ENCODE data around the gene EML3.
A peak's percentile ranks its signal among the peaks of the same experiment; 100 is the strongest.
"Not testable (repeated sequence)": the region's sequence is repeated elsewhere in the genome, so short reads cannot be mapped to it uniquely, and the experiment has no call there.

Gene EML3

GRCh38 chr11:62595124-62595523 is 17.5 kb downstream of the EML3 start:
- Mint-ChIP-seq H3K4me3 (no peak overlapping the region), H3K36me3 (ENCODE audit: low read depth) (peaks cover 95% of the 10 kb centered on the region), H3K27ac (peak overlapping the region; percentile 93), H3K27me3 (no peaks in the 10 kb centered on the region), H3K9me3 (no peaks in the 10 kb centered on the region), H3K4me1 (ENCODE audit: low read depth) (peaks cover 70% of the 10 kb centered on the region)
- no peak for DNase-seq

GRCh38 chr11:62593434-62594044 is 19.0 kb downstream of the EML3 start:
- peak; percentile 81 for DNase-seq
- H3K27me3 Mint-ChIP-seq = no peaks in the 10 kb centered on the region
- H3K4me1 Mint-ChIP-seq (ENCODE audit: low read depth) = peaks cover 66% of the 10 kb centered on the region
- no peaks in the 10 kb centered on the region for H3K9me3 Mint-ChIP-seq
- H3K36me3 Mint-ChIP-seq (ENCODE audit: low read depth) = peaks cover 93% of the 10 kb centered on the region
- H3K4me3 Mint-ChIP-seq = peak overlapping the region; percentile 66
- H3K27ac Mint-ChIP-seq = peak overlapping the region; percentile 93

DNA sequence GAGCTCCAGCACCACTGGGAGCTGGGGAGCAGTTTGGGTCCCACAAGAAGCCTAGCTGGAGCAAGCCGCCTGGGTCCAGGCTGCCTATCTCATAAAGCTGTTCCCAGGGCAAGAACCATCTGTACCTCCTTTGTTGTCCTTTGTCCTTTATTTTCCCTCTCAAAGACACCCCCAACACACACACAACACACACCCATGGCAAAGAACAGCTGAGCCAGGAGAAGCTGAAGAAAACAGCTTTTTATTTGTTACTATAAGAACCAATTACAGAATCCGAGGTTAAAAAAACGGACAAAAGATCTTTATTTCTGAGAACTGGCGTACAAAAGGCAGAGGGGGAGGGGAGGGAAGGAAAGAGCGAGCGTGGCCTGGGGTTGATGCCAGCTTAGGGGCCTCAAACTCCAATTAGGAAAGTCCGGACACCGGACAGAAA is 19.6 kb downstream of the EML3 start:
- no peak for DNase-seq
- Mint-ChIP-seq H3K27me3 (no peaks in the 10 kb centered on the region), H3K4me1 (ENCODE audit: low read depth) (peaks cover 64% of the 10 kb centered on the region), H3K4me3 (peak overlapping the region; percentile 3), H3K27ac (peak overlapping the region; percentile 97), H3K9me3 (no peaks in the 10 kb centered on the region), H3K36me3 (ENCODE audit: low read depth) (peaks cover 92% of the 10 kb centered on the region)

DNA sequence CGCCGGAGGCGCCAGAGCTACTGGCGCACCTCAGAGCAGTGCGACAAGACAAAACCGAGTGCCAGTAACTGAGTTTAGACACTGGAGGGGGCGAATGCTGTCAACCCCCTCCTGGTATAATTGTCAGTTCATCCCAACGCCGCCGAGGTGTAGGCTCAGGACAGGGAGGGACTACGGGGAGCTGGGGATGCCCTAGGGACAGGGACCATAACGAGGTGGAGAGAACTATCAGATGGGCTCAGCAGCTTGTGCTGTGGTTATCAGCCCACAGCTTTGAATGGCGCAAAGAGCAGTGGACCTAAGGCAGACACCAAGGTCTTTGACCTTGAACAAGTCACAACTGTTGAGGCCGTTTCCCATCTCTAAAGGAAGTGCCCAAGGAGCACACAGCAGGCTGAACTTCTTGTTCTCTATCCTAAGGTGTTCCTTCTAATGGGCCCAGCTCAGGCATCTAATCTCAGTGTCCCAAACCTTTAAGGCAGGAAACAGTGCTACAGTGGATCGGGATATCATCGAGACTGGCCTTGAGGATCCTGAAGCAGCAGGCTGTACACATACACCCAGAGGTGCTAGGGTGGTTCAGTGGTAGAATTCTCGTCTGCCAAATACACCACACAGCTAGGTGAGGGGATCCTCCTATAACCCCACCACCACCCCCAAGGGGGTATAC is 20.3 kb downstream of the EML3 start:
- Mint-ChIP-seq H3K27me3 (no peaks in the 10 kb centered on the region), H3K9me3 (no peaks in the 10 kb centered on the region), H3K27ac (peak overlapping the region; percentile 97), H3K36me3 (ENCODE audit: low read depth) (peaks cover 92% of the 10 kb centered on the region), H3K4me3 (peak overlapping the region; percentile 97), H3K4me1 (ENCODE audit: low read depth) (peaks cover 62% of the 10 kb centered on the region)
- DNase-seq = no peak

- no peaks in the 10 kb centered on the region for H3K27me3 Mint-ChIP-seq
- peak within 1 kb of the TSS; percentile 97 for H3K4me3 Mint-ChIP-seq
- peak; percentile 94 for DNase-seq
- H3K9me3 Mint-ChIP-seq = no peaks in the 10 kb centered on the region
- peaks cover 58% of the 10 kb centered on the region for H3K4me1 Mint-ChIP-seq (ENCODE audit: low read depth)
- peaks cover 91% of the 10 kb centered on the region for H3K36me3 Mint-ChIP-seq (ENCODE audit: low read depth)
- peak within 1 kb of the TSS; percentile 97 for H3K27ac Mint-ChIP-seq
Measured at GRCh38 chr11:62591448-62592145, 21.0 kb downstream of the EML3 start, which contains the start of gene TUT1. TUT1 (minus strand) TSS chr11:62591523; CDS start chr11:62591485, 38 bp downstream.

GRCh38 chr11:62588966-62589637 is 23.5 kb downstream of the EML3 start:
- no peak for DNase-seq
- peak overlapping the region; percentile 97 for H3K4me3 Mint-ChIP-seq
- peaks cover 81% of the 10 kb centered on the region for H3K36me3 Mint-ChIP-seq (ENCODE audit: low read depth)
- no peaks in the 10 kb centered on the region for H3K27me3 Mint-ChIP-seq
- H3K4me1 Mint-ChIP-seq (ENCODE audit: low read depth) = peaks cover 52% of the 10 kb centered on the region
- no peaks in the 10 kb centered on the region for H3K9me3 Mint-ChIP-seq
- H3K27ac Mint-ChIP-seq = peak overlapping the region; percentile 97

GRCh38 chr11:62585356-62585755 is 27.2 kb downstream of the EML3 start:
- Mint-ChIP-seq H3K27ac (peak overlapping the region; percentile 40), H3K36me3 (ENCODE audit: low read depth) (peaks cover 79% of the 10 kb centered on the region), H3K4me1 (ENCODE audit: low read depth) (peaks cover 30% of the 10 kb centered on the region)
- DNase-seq, H3K9me3 Mint-ChIP-seq, H3K4me3 Mint-ChIP-seq, H3K27me3 Mint-ChIP-seq: not testable (repeated sequence)

GRCh38 chr11:62581735-62582134 is 30.8 kb downstream of the EML3 start:
- peaks cover 77% of the 10 kb centered on the region for H3K36me3 Mint-ChIP-seq (ENCODE audit: low read depth)
- not testable (repeated sequence) for H3K4me3 Mint-ChIP-seq, DNase-seq, H3K27me3 Mint-ChIP-seq, H3K9me3 Mint-ChIP-seq, H3K27ac Mint-ChIP-seq
- peaks cover 10% of the 10 kb centered on the region for H3K4me1 Mint-ChIP-seq (ENCODE audit: low read depth)

DNA sequence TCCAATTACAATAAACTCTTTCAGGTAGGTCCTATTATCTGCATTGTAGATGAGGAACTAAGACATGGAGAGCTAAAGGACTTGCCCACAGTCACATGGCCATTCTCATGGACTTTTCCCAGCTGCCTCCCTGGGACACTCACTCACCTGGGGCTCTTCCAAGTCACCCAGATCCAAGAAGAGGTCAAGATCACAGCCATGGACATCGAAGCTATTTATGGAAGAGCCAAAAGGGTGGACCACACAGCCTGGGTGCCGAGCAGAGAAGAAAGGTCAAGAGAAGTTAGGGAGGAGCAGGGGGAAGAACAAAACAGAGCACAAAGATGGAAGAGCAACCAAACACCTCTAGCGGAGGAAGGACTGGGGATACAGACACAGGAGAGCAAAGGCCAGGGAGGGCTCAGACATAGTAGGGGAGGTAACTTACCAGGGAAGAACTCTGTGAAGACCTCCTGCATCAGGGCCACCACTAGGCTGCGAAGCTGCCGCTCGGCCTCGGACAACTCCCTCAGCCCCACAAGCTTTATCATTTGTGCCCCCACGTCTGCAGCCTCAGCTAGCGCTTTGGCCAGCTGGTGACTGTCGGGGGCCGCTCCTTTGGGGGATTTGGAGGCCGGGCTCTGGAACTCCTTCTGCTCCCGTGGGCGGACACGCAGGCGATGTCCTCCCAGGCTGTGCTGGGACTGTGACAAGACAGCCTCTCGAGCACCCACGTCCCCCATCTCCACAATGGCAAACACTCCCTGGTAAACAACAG is 31.4 kb downstream of the EML3 start:
- peaks cover 10% of the 10 kb centered on the region for H3K4me1 Mint-ChIP-seq (ENCODE audit: low read depth)
- H3K4me3 Mint-ChIP-seq = no peak overlapping the region
- no peaks in the 10 kb centered on the region for H3K9me3 Mint-ChIP-seq
- DNase-seq = no peak
- H3K27me3 Mint-ChIP-seq = no peaks in the 10 kb centered on the region
- peak overlapping the region; percentile 23 for H3K27ac Mint-ChIP-seq
- peaks cover 78% of the 10 kb centered on the region for H3K36me3 Mint-ChIP-seq (ENCODE audit: low read depth)

GRCh38 chr11:62579252-62579651 is 33.3 kb downstream of the EML3 start:
- H3K4me1 Mint-ChIP-seq (ENCODE audit: low read depth) = peaks cover 19% of the 10 kb centered on the region
- DNase-seq = no peak
- H3K36me3 Mint-ChIP-seq (ENCODE audit: low read depth) = peaks cover 87% of the 10 kb centered on the region
- H3K9me3 Mint-ChIP-seq = no peaks in the 10 kb centered on the region
- no peaks in the 10 kb centered on the region for H3K27me3 Mint-ChIP-seq
- H3K4me3 Mint-ChIP-seq = no peak overlapping the region
- no peak overlapping the region for H3K27ac Mint-ChIP-seq

- peaks cover 19% of the 10 kb centered on the region for H3K4me1 Mint-ChIP-seq (ENCODE audit: low read depth)
- no peaks in the 10 kb centered on the region for H3K9me3 Mint-ChIP-seq
- H3K36me3 Mint-ChIP-seq (ENCODE audit: low read depth) = peaks cover 86% of the 10 kb centered on the region
- no peaks in the 10 kb centered on the region for H3K27me3 Mint-ChIP-seq
- DNase-seq = no peak
- no peak overlapping the region for H3K27ac Mint-ChIP-seq
- no peak overlapping the region for H3K4me3 Mint-ChIP-seq
Measured at GRCh38 chr11:62578541-62578940, 34.0 kb downstream of the EML3 start.

DNA sequence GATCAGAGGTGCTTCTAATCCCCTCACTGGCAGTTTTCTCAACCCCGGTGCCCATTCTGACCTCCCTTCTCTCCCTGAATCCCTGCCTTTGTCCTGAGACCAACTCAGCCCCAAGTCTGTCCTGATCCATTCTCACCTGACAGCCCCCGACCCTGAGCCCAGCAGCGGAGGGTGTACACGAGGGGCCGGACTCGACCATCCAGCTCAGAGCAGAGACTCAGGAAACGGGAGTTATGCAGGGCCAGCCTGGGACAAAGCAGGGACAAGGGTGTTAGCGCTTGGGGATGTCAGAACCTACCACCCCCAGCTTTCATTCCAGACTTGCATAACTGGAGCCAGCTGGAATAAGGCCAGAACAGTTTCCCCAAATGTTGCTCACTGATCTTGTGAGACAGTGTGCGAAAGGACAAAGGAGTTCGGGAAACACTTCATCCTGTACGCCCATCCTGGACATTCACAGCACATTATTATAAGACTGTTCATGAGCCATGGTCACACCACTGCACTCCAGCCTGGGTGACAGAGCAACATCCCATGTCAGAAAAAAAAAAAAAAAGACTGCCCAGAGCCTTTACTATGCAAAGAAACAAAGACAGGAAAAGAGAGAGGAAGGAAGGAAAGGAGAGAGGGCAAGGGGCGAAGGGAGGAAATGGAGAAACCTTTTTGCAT is 35.4 kb downstream of the EML3 start:
- H3K4me1 Mint-ChIP-seq (ENCODE audit: low read depth) = peaks cover 26% of the 10 kb centered on the region
- H3K36me3 Mint-ChIP-seq (ENCODE audit: low read depth) = peaks cover 88% of the 10 kb centered on the region
- H3K9me3 Mint-ChIP-seq = no peaks in the 10 kb centered on the region
- DNase-seq = no peak
- H3K27me3 Mint-ChIP-seq = no peaks in the 10 kb centered on the region
- peak overlapping the region; percentile 60 for H3K27ac Mint-ChIP-seq
- H3K4me3 Mint-ChIP-seq = no peak overlapping the region

GRCh38 chr11:62575837-62576236 is 36.7 kb downstream of the EML3 start:
- H3K4me1 Mint-ChIP-seq (ENCODE audit: low read depth) = peaks cover 39% of the 10 kb centered on the region
- DNase-seq = no peak
- peaks cover 88% of the 10 kb centered on the region for H3K36me3 Mint-ChIP-seq (ENCODE audit: low read depth)
- peak overlapping the region; percentile 85 for H3K27ac Mint-ChIP-seq
- no peaks in the 10 kb centered on the region for H3K27me3 Mint-ChIP-seq
- no peaks in the 10 kb centered on the region for H3K9me3 Mint-ChIP-seq
- peak overlapping the region; percentile 99 for H3K4me3 Mint-ChIP-seq

All from activated T-cell treated with anti-CD3 and anti-CD28 coated beads, Interleukin-2, amount 50 U/mL, for 24 hours (primary cell).